ENCODE data around the gene COX17.

The COX17 gene

GRCh38 chr3:119673875-119674274 lies 3.3 kb downstream of the COX17 start:
- DNase-seq: no peak

GRCh38 chr3:119672776-119673175 lies 4.4 kb downstream of the COX17 start:
- DNase-seq: no peak

- no peak for DNase-seq
Observed at GRCh38 chr3:119669906-119670570, 7.2 kb downstream of the COX17 start.

GRCh38 chr3:119665954-119666559 lies 11.1 kb downstream of the COX17 start:
- no peak for DNase-seq

GRCh38 chr3:119664850-119665379 lies 12.3 kb downstream of the COX17 start:
- DNase-seq: no peak

- DNase-seq: no peak
Observed at GRCh38 chr3:119664370-119664769, 12.8 kb downstream of the COX17 start.

- no peak for DNase-seq
Observed at GRCh38 chr3:119663885-119664284, 13.3 kb downstream of the COX17 start.

GRCh38 chr3:119662604-119663373 lies 14.4 kb downstream of the COX17 start:
- DNase-seq: no peak

GRCh38 chr3:119660474-119661440 lies 16.4 kb downstream of the COX17 start, which contains the start of gene POPDC2:
POPDC2 (minus strand) TSS chr3:119660589; CDS start chr3:119660423, 166 bp downstream.
- DNase-seq: no peak

GRCh38 chr3:119659606-119660291 lies 17.5 kb downstream of the COX17 start:
- DNase-seq: no peak

GRCh38 chr3:119658994-119659393 lies 18.2 kb downstream of the COX17 start:
- DNase-seq: no peak

- DNase-seq: no peak
Observed at GRCh38 chr3:119657887-119658702, 19.1 kb downstream of the COX17 start.

- DNase-seq: no peak
Observed at GRCh38 chr3:119653876-119654275, 23.3 kb downstream of the COX17 start.

GRCh38 chr3:119652306-119653033 lies 24.7 kb downstream of the COX17 start:
- DNase-seq: no peak

GRCh38 chr3:119649761-119650160 lies 27.4 kb downstream of the COX17 start:
- no peak for DNase-seq

GRCh38 chr3:119647843-119648575 lies 29.2 kb downstream of the COX17 start:
- no peak for DNase-seq

- DNase-seq: no peak
Observed at GRCh38 chr3:119647171-119647570, 30.0 kb downstream of the COX17 start.

GRCh38 chr3:119645813-119646212 lies 31.4 kb downstream of the COX17 start:
- DNase-seq: no peak

GRCh38 chr3:119644481-119644880 lies 32.7 kb downstream of the COX17 start:
- DNase-seq: no peak
